Activated CD4-positive, alpha-beta T cell treated with anti-CD3 and anti-CD28 coated beads for 4 hours (primary cell): ENCODE results near the gene VCAN.

Experiments used
- DNase-seq, 2 donors: peaks; one replicate each; pipeline ENCODE4 v3.0.0-alpha.2; 2020

VCAN gene

DNA sequence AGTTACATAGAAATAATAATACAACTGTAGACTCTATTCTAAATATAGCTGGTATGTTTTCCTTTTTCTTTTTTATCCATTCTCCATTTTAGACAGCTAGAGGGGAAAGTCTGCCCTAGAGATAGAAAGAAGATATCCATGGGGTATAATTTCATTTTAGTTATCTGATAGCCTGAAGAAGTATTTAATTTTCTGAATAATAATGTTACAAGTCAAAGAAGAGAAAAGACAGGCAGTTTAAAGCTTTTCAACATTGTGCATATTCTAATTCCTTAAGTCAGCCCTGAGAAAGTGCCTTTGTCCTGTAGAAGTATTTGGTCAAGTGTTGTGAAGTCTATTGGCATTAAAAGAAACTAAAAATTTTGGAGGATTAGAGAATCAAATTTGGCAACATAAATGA is 2.5 kb upstream of the VCAN start:
- DNase-seq: no peak

DNA sequence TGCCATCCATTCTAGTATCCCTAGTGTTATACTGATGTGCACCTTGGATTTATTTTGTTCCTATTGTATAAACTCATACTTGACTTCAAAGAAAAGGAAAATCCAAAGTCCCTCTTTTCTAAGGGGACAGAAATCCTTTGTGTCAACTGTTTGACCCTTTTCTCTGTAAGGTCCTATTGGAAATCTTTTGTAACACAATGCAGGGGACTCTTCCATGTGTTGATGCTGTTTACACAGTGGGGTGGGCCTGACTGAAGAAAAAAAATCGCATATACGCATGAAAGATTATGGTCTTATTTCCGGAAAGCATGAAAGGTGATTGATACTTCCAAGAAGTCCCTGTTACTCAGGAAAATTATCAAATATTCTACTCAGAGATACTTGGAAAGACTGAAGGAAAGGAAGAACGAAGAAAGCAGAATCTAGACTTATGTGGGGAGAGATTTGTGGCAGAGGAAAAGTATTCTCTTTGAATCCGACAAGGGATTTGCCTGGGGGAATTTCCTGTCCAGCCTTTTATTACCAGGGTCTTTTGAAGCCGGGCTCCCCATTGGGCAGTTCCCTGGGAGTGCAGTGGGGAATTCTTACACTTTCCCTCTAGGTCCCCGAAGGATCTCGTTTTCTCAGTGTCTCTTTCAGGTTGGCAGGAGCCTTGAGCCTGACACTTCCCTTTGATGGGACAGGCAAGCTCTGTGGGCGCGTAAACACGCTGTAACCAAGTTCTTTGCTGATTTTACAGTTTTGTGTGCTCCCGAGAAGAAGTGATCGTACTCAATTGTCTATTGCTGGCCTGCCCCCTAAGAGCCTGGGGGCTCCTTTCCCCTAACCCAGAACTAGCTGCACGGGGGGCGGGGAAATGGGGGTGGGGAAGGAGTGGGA is 779 bp upstream of the VCAN start:
- DNase-seq: no peak

DNA sequence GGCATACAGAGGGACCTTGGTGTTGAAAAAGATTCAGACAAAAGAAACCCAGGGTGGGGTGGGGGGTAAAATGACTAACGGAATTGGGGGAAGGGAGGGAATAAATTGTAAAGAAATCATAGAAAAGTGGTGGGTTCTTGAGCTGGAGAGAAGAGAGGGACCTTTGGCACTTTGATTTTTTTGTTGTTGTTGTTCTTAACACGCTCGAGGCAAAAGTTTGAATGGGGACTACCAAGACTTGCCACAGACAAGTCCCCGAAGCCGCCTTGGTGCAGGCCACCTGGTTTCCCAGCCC is 616 bp downstream of the VCAN start:
- no peak for DNase-seq

DNA sequence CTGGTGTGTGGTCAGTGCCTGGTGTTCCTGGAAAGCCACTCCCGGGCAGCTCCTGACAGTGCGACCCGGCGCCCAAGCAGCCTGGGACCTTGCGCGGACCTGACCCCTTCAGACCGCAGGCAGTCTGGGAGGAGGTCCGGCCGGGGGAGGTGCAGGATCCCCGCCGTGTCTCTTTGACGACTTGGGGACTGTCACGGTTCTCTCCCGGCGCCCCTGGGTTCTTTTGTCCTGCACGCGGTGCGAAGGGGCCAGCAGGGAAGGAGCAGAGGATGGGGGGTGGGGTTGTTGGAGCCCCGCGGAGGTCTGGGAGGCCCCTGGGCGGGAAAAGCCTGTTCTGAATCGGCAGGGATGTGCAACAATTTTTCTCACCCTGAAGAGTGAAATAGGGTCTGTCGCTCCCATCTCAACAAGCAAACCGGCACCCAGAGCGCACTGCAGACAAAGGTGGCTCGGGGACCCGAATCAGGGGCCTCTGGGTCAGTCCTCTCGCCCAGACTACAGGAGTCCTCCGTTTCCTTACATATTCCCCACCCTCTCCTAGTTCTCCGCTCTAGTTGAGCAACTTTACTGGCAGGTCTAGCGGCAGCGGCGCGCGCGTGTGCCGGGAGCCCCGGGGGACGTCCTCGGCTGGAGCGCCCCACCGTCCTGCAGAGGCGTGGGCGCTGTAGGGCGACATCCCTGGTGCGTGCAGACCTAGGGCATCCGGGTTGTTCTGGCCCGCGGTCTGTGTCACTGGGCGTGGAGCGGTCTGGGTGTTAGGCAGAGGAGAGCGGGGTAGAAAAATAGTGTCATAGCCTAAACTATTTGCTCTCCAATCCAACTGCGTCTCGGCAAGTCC is 1.2 kb downstream of the VCAN start:
- no peak for DNase-seq

DNA sequence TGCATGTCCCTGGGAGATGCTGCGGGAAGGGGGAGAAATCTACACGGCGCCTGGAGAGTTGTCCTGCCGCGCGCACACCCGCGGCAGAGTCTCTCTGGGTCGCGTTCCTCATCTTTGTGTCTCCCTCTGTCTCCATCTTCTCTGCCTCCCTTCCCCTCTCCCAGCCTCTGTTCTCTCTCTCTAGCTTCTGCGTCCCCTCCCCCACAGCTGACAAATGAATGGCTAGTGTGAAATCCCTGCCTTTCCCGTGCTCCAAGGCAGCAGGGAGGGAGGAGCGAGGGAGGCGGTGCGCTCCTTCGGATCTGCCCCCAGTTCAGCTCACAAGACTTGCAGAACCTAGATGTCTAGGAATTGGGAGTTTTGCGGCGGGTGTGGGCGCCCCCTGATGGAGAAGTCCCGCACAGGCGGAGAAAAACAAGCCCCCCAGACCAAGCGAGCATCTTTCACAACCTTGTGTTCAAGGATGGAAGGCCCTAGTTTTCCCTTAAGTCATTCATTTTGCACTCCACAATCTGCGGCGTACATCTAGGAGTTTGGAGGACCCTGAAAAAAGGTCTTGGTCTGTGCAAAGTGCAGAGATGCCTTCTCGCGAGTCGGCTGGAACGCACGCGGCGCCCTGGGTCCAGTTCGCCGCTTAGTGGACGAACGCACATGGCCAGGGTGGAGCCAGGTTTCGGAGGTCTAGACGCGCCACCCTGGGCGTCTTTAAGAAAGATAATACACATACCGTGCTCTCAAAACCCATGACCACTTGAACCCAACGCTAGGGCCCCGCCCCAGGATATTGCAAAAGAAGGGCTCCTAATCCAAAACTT is 2.0 kb downstream of the VCAN start:
- peak in 1 of 2 donors; percentile 24 for DNase-seq

DNA sequence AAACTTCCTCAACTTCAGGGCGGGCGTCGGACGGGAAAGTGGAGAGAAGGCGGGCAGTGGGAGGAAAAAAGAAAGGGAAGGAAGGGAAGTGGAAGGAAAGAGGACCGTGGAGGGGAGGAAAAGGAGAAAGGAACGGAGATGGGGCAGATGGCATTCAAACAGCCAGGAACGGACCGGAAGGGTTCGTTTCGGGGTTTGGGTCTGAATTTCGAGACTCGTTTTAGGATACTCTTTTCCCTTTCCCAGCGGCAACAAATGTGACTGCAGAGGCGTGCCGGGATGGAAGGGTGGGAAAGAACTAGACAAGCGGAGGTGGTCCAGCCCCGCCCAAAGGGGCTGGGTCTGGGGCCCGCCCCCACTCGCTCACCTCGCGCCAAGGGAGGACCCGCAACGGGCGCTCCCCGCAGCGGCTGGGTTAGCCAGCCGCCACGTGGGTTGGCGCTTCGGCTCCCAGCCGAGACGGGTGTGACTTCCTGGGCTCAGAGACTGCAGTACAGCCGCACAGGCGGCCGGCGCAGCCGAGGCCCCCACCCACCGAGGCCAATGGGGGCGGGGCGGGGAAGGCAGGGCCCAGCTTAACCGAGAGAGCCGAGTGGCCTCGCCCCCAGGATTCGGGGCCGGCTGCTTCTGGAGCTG is 2.7 kb downstream of the VCAN start:
- no peak for DNase-seq

DNA sequence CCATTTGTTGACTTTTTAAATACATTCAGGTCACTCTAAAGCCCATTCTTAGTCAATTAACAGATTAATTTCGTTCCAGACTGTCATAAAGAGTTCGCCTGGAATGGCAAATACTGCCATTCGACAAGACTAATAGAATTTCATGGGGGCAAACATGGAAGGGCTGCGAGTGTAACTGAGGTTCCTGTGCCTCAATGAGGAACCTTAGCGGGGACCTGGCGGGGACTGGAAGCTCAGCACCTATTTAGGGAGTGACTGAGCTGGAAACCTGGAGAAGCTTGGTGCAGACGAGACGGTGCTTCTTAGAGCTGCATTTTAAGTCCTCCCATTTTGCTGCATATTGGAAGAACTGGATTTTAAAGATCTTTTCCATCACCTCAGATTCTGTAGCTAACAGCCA is 3.4 kb downstream of the VCAN start:
- no peak for DNase-seq

DNA sequence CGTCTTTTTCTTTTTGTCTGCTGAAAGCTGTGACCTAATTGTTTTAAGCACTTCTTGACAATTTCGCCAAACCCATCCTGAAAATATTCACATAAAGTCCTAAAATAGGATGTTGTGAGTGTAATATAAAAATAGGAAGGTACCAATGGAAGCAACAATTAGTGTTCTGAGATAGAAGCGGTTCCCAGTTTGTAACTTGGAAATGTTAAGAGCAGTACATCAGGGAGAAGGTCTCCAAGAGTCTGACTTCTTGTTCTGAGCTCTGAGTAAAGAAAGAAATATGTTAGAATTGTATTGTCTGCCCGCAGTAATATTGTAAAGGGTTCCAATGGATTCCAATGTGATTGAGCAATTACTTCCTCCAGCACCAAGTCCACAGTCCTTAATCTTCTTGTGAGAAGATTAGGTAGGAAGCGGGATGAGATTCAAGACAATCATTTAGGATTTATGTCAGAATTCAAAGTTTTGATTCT is 3.9 kb downstream of the VCAN start:
- DNase-seq: no peak

DNA sequence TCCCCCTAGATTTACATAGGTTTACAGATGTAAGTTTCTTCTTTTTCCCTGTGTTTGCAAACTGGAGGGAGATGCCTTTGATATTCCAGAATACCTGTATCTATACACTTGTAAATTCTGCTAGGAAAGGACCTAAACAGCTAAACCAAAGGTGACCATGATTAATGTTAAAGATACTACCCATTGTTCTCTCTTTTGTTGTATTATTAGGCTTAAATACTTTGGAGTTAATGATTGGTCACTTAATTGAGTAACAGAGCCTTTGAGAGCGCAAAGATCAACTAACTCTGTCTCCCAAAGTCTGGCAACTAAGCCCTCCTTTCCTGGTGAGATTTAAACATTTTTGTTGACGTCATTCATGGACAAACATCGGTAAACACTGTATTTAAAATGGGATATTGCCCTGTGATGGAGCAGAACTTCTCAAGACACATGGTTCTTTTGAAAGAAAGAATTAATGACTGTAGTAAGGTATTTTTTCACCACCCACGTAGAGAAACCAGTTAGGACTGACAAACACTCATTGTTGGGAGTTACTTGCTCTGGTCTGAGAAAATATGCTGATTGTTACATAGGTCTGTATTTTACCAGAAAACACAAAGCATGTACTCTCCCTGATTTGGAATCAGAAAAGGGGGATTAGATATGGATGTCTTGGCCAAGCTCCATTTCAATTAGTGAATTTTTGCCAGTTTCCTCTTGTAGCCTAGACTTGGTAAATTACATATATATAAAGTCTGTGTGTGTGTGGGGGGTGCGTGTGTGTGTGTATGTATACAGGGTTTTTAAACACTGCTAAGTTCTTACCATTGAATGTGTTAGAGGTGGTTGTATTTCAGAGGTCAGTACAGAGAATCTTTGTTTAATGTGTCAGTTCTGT is 4.6 kb downstream of the VCAN start:
- DNase-seq: no peak

DNA sequence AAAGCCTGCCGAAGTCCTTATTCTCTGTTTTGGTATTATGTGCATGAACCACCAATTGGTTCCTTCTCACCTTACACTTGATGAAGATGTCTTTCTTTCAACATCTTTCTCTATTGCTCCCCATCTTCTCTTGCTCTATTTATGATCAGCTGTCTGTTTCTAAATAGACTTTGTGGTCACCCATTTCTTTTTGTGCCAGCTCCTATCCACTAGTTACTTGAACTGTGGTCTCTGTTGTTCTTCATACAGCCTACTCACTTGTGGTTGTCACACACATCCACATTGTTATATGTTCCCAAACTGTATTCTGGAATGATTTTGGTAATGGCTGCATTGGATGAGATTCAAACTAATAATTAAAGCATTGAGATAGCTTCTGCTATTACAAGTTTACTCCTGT is 11.4 kb downstream of the VCAN start:
- no peak for DNase-seq

DNA sequence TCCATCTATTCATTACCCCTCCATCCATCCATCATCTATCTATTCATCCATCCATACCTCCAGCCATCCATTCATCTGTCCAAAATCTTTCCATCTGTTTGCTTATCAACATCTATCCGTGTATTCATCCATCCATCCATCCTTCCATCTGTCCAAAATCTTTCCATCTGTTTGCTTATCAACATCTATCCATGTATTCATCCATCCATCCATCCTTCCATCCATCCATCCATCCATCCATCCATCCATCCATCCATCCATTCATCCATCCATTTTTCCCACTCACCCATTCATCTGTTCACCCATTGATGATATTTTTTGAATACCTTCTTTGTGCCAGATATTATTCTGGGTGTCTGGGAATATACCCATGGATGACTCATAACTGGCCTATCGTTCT is 12.8 kb downstream of the VCAN start:
- no peak for DNase-seq

DNA sequence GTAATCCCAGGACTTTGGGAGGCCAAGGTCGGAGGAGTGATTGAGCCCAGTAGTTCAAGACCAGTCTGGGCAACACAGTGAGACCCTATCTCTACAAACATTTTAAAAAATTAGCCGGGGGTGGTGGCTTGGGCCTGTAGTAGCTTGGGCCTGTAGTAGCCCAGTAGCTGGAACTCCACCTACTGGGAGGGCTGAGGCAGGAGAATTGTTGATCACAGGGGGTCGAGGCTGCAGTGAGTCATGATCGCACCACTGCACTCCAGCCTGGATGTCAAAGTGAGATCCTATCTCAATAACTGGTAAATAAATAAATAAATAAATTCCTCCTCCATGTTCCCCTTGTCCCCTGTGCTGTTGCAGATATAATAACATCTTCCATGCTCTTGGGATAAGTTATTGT is 14.3 kb downstream of the VCAN start:
- DNase-seq: no peak

DNA sequence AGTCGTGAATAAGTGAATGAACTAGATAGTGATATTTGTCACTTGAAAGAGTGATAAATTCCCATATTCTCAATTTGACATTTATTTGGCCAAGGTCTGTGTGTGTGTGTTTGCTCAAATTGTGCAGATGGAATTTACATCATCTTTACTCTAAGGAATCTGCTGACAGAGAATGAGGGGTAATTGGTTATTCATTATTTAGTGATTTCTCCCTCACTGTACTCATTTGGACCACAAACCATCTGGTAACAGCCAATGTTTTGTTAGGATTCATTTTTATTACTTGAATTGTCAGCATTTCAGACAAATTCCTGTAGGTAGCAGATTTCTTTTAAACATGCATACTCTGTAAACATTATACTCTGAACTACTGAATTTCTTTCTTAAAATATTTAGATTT is 15.6 kb downstream of the VCAN start:
- no peak for DNase-seq

DNA sequence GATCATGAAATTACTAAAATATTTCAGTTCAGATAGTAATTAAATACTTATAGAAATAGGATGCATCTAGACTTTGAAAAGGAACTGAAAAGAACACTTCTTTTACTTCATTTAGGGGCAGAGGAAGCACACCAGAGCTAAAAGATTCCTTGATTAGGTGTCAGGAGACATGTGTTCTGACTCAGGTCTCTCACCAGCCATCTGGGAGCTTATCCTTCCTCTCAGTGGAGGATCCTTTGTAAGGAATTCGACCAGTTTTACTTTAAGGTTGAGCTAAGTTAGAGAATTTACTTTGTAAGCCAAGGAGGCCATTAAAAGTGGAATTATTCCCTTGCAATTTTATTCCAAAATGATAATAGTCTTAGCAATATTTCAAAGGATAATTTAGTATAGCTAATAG is 16.7 kb downstream of the VCAN start:
- DNase-seq: no peak

DNA sequence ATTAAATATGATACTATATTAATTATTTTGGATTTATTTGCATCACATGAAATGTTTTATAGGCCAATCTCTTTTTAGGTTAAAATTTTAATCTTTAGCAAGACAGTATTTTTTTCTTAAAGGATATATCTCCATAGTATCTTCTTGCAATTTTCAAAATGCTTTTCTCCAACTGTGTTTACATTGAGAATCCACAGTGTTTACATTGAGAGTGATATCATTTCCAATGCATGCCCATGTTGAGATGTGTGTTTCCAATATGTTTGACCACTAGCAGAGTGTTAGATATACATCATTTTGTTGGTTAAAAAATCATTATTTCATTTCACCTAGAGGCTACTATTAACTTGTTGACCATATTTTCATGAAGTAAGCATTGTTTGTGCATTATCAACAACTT is 17.3 kb downstream of the VCAN start:
- DNase-seq: no peak

DNA sequence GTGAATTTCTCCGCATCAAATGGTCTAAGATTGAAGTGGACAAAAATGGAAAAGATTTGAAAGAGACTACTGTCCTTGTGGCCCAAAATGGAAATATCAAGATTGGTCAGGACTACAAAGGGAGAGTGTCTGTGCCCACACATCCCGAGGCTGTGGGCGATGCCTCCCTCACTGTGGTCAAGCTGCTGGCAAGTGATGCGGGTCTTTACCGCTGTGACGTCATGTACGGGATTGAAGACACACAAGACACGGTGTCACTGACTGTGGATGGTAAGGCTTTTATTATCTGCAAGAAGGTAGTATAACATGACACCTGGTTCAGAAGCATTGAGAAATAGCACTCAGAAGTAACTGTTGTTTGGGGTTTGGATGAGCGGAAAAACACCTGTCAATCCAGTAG is 18.7 kb downstream of the VCAN start:
- no peak for DNase-seq

DNA sequence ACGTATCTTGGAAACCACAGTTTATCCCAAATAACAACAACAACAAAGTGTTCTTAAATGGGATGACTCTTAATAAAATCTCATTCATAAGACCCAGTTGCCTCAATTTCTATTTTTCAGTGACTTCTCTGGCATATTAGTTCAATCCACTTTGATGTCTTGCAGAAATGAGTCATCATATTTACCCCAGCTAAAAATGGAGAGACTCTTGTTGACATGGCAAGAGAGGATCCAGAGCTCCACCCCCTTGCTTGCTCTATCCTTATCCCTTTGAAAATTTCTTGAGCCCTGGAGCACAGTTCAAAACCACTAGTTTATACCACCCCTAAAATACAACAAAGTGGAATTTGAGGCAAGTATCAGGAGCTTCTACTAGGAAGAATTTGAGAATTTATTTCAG is 20.8 kb downstream of the VCAN start:
- DNase-seq: no peak

DNA sequence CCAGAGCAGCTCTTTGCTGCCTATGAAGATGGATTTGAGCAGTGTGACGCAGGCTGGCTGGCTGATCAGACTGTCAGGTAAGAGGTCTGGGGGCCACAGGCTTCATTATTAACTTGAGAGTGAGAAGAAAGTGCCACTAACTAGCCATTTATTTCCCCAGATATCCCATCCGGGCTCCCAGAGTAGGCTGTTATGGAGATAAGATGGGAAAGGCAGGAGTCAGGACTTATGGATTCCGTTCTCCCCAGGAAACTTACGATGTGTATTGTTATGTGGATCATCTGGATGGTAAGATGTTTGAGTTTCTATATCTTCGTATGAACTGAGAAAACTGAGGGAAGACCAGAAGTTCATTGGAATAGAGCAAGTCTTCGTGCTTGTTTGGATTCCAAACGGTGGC is 22.1 kb downstream of the VCAN start:
- DNase-seq: no peak

DNA sequence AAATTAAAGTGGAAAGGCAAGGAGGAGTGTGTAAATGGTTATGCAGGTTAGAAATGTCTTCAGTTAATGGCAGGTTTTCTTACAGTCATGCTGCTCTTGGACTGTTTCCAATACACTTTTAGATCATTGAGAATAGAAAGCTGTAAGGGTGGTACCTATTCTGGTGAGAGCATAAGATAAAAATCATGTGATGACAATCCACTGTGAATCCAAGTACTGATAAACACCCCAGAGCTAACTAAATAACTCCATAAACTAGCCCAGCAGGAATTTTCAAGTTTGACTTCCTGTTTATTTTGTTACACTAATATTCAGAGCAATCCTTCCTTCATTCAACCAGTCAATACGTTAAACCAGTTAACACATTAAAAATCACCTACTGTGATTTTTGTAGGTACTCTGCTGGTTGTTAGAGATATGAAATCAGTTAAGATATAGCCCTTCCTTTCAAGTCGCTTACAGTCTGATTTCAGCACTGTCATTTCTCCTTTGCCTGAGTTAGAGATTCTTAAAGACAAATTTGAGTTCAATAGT is 22.6 kb downstream of the VCAN start:
- no peak for DNase-seq

DNA sequence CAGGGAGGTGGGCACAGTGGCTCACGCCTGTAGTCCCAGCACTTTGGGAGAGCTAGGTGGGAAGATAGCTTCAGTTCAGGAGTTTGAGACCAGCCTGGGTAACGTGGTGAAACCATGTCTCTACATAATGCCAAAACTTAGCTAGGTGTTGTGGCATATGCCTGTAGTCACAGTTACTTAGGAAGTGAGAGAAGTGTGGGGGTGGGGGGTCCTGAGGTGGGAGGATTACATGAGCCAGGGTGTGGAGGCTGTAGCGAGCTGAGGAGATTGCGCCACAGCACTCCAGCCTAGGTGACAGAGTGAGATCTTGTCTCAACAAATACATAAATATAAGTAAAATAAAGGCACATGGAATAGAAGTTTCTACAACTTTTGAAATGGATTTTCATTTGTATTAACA is 23.1 kb downstream of the VCAN start:
- DNase-seq: no peak

DNA sequence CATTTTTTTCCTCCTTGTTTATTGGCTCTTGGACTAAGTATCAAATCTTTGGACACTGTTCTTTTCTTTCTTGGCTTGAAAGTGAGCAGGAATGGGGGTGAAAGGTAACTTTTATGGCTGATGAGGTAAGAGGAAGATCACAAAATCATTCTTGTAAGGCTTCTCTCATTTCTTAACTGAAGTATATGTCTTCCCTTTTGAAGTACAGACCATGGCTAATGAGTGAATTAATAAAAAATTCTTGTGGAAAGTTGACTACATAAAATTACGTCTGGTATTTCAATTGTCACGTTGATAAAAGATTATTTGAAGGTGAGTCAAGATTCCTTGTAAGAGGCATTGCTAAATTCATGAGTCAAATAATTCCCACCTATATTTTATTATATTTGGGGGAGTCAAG is 25.1 kb downstream of the VCAN start:
- no peak for DNase-seq

DNA sequence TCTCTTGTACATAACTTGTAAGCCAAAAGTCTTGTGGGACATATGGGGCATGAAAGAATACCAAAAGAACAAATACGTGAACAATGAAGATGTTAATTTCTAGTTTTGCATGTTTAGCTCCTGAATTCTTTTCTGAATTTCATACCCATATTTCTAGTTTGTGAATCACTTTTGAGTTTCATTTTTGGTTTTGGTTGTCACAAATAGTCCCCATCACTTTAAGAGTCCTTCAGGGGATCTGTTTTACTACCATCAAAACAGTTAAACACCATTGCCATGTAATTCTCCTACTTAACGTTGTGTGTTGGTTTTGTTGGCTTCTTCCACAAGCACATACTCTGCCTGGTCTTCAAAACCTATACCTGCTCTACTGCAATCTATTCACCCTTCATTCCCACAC is 27.0 kb downstream of the VCAN start:
- no peak for DNase-seq
